Gastroesophageal sphincter (tissue), 3 donors: Measurements from ENCODE around the gene C14orf132.

Experiments used
- POLR2A ChIP-seq, 2 donors: fragments of 450-650 bp; IDR thresholded peaks; one replicate each; pipeline ENCODE4 v1.6.1; 2017; ENCODE audit warnings: antibody characterized with exemption in 2 of 2, mild to moderate bottlenecking in 2 of 2, moderate library complexity in 1 of 2
- TF ChIP-seq, protein P1 (sequence below), 4 experiments: fragments of 200-600 bp in 2 of 4; fragments of 450-650 bp in 2 of 4; sonication (generic) in 1 of 4; IDR thresholded peaks; one replicate each; pipeline ENCODE4 v1.5.1; 2017 to 2019; ENCODE audit warnings: antibody characterized with exemption in 4 of 4, mild to moderate bottlenecking in 2 of 4, moderate library complexity in 2 of 4

DNA sequence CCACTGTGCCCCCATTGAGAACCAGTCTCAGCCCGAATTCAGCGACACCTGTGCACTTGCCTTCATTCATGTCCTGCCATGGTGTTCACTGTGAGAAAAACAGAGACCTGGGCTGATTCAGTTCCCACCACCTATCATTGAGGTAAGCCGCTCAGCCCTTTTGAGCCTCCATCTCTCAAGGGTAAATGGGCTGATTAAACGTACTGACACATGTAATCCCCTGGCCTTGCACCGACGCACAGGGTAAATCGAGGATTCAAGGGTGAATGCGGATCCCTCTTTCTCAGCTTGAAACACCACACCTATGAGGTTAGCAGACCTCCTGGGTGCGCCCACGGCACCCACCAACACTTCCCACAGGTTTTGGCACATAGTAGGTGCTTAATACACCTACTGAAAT, 69.7 kb downstream of the C14orf132 start:
- TF ChIP-seq, protein P1, sequence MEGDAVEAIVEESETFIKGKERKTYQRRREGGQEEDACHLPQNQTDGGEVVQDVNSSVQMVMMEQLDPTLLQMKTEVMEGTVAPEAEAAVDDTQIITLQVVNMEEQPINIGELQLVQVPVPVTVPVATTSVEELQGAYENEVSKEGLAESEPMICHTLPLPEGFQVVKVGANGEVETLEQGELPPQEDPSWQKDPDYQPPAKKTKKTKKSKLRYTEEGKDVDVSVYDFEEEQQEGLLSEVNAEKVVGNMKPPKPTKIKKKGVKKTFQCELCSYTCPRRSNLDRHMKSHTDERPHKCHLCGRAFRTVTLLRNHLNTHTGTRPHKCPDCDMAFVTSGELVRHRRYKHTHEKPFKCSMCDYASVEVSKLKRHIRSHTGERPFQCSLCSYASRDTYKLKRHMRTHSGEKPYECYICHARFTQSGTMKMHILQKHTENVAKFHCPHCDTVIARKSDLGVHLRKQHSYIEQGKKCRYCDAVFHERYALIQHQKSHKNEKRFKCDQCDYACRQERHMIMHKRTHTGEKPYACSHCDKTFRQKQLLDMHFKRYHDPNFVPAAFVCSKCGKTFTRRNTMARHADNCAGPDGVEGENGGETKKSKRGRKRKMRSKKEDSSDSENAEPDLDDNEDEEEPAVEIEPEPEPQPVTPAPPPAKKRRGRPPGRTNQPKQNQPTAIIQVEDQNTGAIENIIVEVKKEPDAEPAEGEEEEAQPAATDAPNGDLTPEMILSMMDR (IDR thresholded peaks at IDR 0.05), result no peak
- no peak for TF ChIP-seq POLR2A (IDR thresholded peaks at IDR 0.05)
